Breast epithelium (tissue), 4 donors: ENCODE results near the gene FAM237B. TPM values are rescaled to one million over a fixed set of nuclear protein-coding genes. Genes with fewer than 3 reads are reported as not detected.
"Not testable (repeated sequence)": the region's sequence is repeated elsewhere in the genome, so short reads cannot be mapped to it uniquely, and the experiment has no call there.

ENCODE experiments used
- DNase-seq, 2 donors: peaks; one replicate each; pipeline ENCODE4 v3.0.0-alpha.2; 2019; ENCODE audit warnings: low spot score in 2 of 2
- H3K27ac ChIP-seq, 2 donors: fragments of 200-600 bp; sonication (generic) in 1 of 2; one replicate each; pipeline ENCODE4 v1.5.1; 2016 to 2019; ENCODE audit warnings: mild to moderate bottlenecking in 1 of 2
- H3K27me3 ChIP-seq, 2 donors: fragments of 200-600 bp; sonication (generic) in 1 of 2; one replicate each; pipeline versions ENCODE4 v1.5.1 to v1.6.0; 2017 to 2019; ENCODE audit warnings: control low read depth in 1 of 2, mild to moderate bottlenecking in 1 of 2
- H3K36me3 ChIP-seq: fragments of 200-600 bp; one replicate; pipeline ENCODE4 v1.5.1; 2019
- H3K4me1 ChIP-seq, 2 donors: fragments of 200-600 bp; sonication (generic); one replicate each; pipeline ENCODE4 v1.5.1; 2016 to 2019; ENCODE audit warnings: control low read depth in 1 of 2
- H3K4me3 ChIP-seq, 3 donors: fragments of 200-600 bp; sonication (generic); 1 replicate in 2 of 3; 2 replicates in 1 of 3; pipeline ENCODE4 v1.5.1; 2016 to 2019; ENCODE audit warnings: mild to moderate bottlenecking in 3 of 3, moderate library complexity in 2 of 3
- H3K9me3 ChIP-seq, 2 donors: fragments of 200-600 bp; sonication (generic) in 1 of 2; one replicate each; pipeline ENCODE4 v1.5.1; 2016 to 2019; ENCODE audit warnings: control low read depth in 1 of 2
- CTCF ChIP-seq, 3 donors: fragments of 450-650 bp; IDR thresholded peaks; one replicate each; pipeline ENCODE4 v1.5.1; 2016 to 2017; ENCODE audit warnings: antibody characterized with exemption in 3 of 3, mild to moderate bottlenecking in 3 of 3, moderate library complexity in 3 of 3
- POLR2A ChIP-seq: fragments of 450-650 bp; IDR thresholded peaks from one replicate; pipeline ENCODE4 v1.6.1; 2016; ENCODE audit warnings: antibody characterized with exemption, mild to moderate bottlenecking, moderate library complexity
- POLR2AphosphoS5 ChIP-seq, 3 donors: sonication (generic); formaldehyde crosslinking; IDR thresholded peaks; one replicate each; pipeline ENCODE4 v1.6.1; 2017; ENCODE audit warnings: antibody characterized with exemption in 3 of 3
- intact Hi-C: fragments of 100-400 bp; cut with DNase I; formaldehyde crosslinking; loops from one replicate; pipeline ENCODE4 v1.15.1; 2023; ENCODE audit warnings: low total_unique reads
- total RNA-seq, 3 donors: library from RNA; depleted of rRNA; stranded (reverse); fragments of >200 nt; gene quantifications; one replicate each; pipeline ENCODE4 v1.1.0, GENCODE V29; 2016

The FAM237B gene
- under 1 TPM in 1 of 3 donors, not detected in 2; 0.15 TPM for total RNA-seq

- no peak for TF ChIP-seq CTCF (IDR thresholded peaks at IDR 0.05)
- no peak for TF ChIP-seq POLR2AphosphoS5 (IDR thresholded peaks at IDR 0.05)
- TF ChIP-seq POLR2A: no peak
- Histone ChIP-seq H3K27me3 (peaks cover 0 to 32% of the 10 kb centered on the region in 2 donors), H3K27ac (no peak within 1 kb of the TSS), H3K36me3 (no peaks in the 10 kb centered on the region), H3K4me1 (no peaks in the 10 kb centered on the region), H3K9me3 (no peaks in the 10 kb centered on the region), H3K4me3 (peak within 1 kb of the TSS in 2 of 3 donors; percentile 34 to 61)
- DNase-seq: no peak
- intact Hi-C loops: no loop called here
Measured at GRCh38 chr7:90320801-90321494, at the start of gene FAM237B. Gene FAM237B (minus strand): TSS chr7:90321304. CDS start chr7:90319748, 1,556 bp downstream.

- Histone ChIP-seq H3K4me3 (no peak overlapping the region), H3K27me3 (no peaks in the 10 kb centered on the region), H3K27ac (no peak overlapping the region), H3K4me1 (peaks cover 0 to 8% of the 10 kb centered on the region in 2 donors), H3K36me3 (no peaks in the 10 kb centered on the region), H3K9me3 (no peaks in the 10 kb centered on the region)
- no peak for TF ChIP-seq POLR2AphosphoS5 (IDR thresholded peaks at IDR 0.05)
- no peak for TF ChIP-seq POLR2A
- TF ChIP-seq CTCF (IDR thresholded peaks at IDR 0.05): no peak
- DNase-seq: no peak
- intact Hi-C loops: no loop called here
Measured at GRCh38 chr7:90351987-90352386, 30.9 kb upstream of the FAM237B start.

DNA sequence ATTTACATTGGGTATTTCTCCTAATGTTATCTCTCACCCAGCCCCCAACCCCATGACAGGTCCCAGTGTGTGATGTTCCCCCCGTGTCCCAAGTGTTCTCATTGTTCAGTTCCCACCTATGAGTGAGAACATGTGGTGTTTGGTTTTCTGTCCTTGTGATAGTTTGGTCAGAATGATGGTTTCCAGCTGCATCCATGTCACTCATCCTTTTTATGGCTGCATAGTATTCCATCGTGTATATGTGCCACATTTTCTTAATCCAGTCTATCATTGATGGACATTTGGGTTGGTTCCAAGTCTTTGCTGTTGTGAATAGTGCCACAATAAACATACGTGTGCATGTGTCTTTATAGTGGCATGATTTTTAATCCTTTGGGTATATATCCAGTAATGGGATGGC, 28.9 kb upstream of the FAM237B start:
- H3K4me3 ChIP-seq, DNase-seq, intact Hi-C loops, H3K27me3 ChIP-seq, H3K9me3 ChIP-seq, H3K4me1 ChIP-seq, H3K36me3 ChIP-seq, H3K27ac ChIP-seq: not testable (repeated sequence)

- intact Hi-C loops: no loop called here
- H3K4me1 ChIP-seq: peaks cover 0 to 8% of the 10 kb centered on the region in 2 donors
- no peaks in the 10 kb centered on the region for H3K27me3 ChIP-seq
- DNase-seq: no peak
- H3K27ac ChIP-seq: no peak overlapping the region
- no peaks in the 10 kb centered on the region for H3K9me3 ChIP-seq
- no peak for TF ChIP-seq POLR2A
- TF ChIP-seq POLR2AphosphoS5 (IDR thresholded peaks at IDR 0.05): no peak
- TF ChIP-seq CTCF (IDR thresholded peaks at IDR 0.05): no peak
- no peaks in the 10 kb centered on the region for H3K36me3 ChIP-seq
- H3K4me3 ChIP-seq: no peak overlapping the region
Measured at GRCh38 chr7:90349305-90349704, 28.2 kb upstream of the FAM237B start.

DNA sequence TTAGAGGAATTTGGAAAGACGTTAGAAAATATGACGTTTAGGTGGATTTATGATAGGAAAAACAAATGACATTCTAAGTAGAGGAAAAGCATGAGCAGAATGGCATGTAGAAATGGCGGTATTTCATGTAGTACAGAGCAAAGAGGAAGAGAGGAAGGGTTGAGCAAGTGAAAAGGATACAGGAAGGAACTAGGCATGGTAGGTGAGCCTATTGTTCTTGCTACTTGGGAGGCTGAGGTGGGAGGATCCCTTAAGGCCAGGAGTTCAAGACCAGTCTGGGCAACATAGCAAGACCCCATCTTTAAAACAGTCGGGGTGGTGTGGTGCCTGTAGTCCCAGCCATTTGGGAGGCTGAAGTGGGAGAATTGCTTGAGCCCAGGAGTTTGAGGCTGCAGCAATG, 26.7 kb upstream of the FAM237B start:
- Histone ChIP-seq H3K27ac (no peak overlapping the region), H3K4me3 (peak overlapping the region in 1 of 3 donors; percentile 82), H3K9me3 (no peaks in the 10 kb centered on the region), H3K4me1 (peaks cover 0 to 8% of the 10 kb centered on the region in 2 donors), H3K27me3 (no peaks in the 10 kb centered on the region), H3K36me3 (no peaks in the 10 kb centered on the region)
- no peak for TF ChIP-seq POLR2A
- TF ChIP-seq CTCF (IDR thresholded peaks at IDR 0.05): no peak
- no peak for TF ChIP-seq POLR2AphosphoS5 (IDR thresholded peaks at IDR 0.05)
- intact Hi-C loops: no loop called here
- DNase-seq: no peak
